Fibroblast of mammary gland (primary cell): Measurements from ENCODE around the gene SIAH3.

Experiments
- DNase-seq: peaks from one replicate; pipeline ENCODE4 v3.0.0-alpha.2; 2010; ENCODE audit warnings: low read depth
- H3K4me3 ChIP-seq: 2 replicates; pipeline ENCODE4 v1.5.1; 2011; ENCODE audit warnings: low read depth, mild to moderate bottlenecking, low read length, moderate library complexity; ENCODE audit not compliant: control insufficient read depth
- CTCF ChIP-seq: conservative IDR thresholded peaks from 2 replicates; pipeline ENCODE4 v1.5.1; 2011; ENCODE audit warnings: low read depth, low read length, inconsistent platforms; ENCODE audit not compliant: control insufficient read depth, insufficient read depth

SIAH3 gene

GRCh38 chr13:45834411-45834994, 17.1 kb downstream of the SIAH3 start:
- no peak for DNase-seq
- no peak overlapping the region for H3K4me3 ChIP-seq
- no peak for TF ChIP-seq CTCF

GRCh38 chr13:45833663-45834375, 17.7 kb downstream of the SIAH3 start:
- no peak for TF ChIP-seq CTCF
- peak; percentile 40 for DNase-seq
- H3K4me3 ChIP-seq, result no peak overlapping the region

- no peak overlapping the region for H3K4me3 ChIP-seq
- DNase-seq, result no peak
- no peak for TF ChIP-seq CTCF
These were observed 18.3 kb downstream of the SIAH3 start for GRCh38 chr13:45833242-45833641.

GRCh38 chr13:45831851-45832250, 19.7 kb downstream of the SIAH3 start:
- DNase-seq, result no peak
- H3K4me3 ChIP-seq, result no peak overlapping the region
- TF ChIP-seq CTCF, result no peak

- no peak for TF ChIP-seq CTCF
- no peak for DNase-seq
- no peak overlapping the region for H3K4me3 ChIP-seq
These were observed 21.4 kb downstream of the SIAH3 start for GRCh38 chr13:45830121-45830520.

GRCh38 chr13:45828256-45828968, 23.1 kb downstream of the SIAH3 start:
- no peak for DNase-seq
- no peak overlapping the region for H3K4me3 ChIP-seq
- TF ChIP-seq CTCF, result no peak
